Thyroid gland (tissue), 4 donors: ENCODE measurements around the gene TDRD5.

ENCODE experiments used
- POLR2A ChIP-seq, 2 donors: fragments of 450-650 bp; IDR thresholded peaks; one replicate each; pipeline ENCODE4 v1.6.1; 2017; ENCODE audit warnings: antibody characterized with exemption in 2 of 2, mild to moderate bottlenecking in 2 of 2, moderate library complexity in 1 of 2
- TF ChIP-seq, protein P1 (sequence below), 6 experiments: fragments of 200-600 bp in 3 of 6; fragments of 450-650 bp in 3 of 6; sonication (generic) in 3 of 6; IDR thresholded peaks; one replicate each; pipeline ENCODE4 v1.5.1; 2016 to 2019; ENCODE audit warnings: antibody characterized with exemption in 6 of 6, mild to moderate bottlenecking in 2 of 6, inconsistent platforms in 1 of 6, moderate library complexity in 1 of 6

DNA sequence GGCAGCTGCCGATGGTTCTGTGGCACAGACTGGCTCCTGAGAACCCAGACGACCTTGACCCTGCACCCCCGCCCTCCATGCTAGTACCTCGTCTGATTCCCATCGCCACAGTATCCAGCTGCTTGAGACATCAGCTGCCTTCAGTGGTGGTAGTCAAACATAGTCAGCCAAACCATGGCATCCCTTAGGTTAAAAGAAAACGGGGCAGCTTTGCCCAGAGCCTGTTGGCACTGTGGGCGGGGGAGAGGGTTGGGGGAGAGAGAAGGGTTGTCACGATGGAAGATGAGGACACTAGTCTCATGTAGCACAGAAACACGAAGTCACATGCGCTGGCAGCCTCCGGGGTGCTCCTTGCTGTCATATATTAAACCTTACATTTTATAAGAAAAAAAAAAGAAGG, 961 bp upstream of the TDRD5 start:
- TF ChIP-seq, protein P1, sequence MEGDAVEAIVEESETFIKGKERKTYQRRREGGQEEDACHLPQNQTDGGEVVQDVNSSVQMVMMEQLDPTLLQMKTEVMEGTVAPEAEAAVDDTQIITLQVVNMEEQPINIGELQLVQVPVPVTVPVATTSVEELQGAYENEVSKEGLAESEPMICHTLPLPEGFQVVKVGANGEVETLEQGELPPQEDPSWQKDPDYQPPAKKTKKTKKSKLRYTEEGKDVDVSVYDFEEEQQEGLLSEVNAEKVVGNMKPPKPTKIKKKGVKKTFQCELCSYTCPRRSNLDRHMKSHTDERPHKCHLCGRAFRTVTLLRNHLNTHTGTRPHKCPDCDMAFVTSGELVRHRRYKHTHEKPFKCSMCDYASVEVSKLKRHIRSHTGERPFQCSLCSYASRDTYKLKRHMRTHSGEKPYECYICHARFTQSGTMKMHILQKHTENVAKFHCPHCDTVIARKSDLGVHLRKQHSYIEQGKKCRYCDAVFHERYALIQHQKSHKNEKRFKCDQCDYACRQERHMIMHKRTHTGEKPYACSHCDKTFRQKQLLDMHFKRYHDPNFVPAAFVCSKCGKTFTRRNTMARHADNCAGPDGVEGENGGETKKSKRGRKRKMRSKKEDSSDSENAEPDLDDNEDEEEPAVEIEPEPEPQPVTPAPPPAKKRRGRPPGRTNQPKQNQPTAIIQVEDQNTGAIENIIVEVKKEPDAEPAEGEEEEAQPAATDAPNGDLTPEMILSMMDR (IDR thresholded peaks at IDR 0.05), result no peak
- no peak for TF ChIP-seq POLR2A (IDR thresholded peaks at IDR 0.05)
